ENCODE data around the gene ARAF.

DNA sequence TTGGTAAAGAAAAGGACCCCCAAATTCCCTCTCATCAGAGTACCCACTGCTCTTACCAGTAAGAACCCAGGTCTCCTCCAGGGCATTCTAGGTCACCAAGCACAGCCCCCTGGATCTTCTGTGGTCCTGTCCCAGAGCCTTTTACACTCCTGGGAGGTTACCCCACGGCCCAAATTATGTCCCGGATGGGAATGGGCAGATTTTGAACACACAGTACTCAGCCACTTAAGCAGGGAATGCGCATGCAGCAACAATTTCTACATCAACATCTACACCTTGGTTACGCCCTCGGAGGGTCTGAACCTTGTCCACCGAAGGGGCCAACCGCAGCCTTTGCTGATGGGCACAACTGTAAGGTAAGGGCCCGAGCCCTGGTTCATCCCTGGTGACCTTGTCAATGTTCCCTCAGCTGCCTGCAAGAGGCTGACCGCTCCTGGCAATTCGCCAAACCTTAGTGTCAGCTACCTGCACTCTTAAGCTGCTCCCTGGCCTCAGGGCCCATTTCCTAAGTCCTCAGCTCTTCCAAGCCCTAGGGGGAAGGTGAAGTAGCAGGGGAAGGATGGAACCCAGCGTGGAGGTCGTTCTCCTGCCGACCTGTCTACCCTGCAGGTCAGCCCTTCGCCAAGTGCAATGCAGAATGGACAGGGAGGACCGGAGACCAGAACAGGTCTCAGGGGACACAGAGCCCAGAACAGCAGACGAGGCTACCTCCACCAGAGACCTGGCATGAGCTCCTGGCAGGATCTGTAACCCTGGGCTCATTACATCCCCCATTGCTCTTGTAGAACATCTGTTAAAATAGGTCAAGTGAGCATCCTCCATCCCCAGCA lies 27.1 kb downstream of the ARAF start:
- TF ChIP-seq CTCF (IDR thresholded peaks at IDR 0.05; ENCODE audit: low read depth, low read length) = no peak
- no peak for TF ChIP-seq EZH2phosphoT487 (IDR thresholded peaks at IDR 0.05; ENCODE audit: low read depth)
